Cardiac muscle cell (in vitro differentiated cells and primary cell): ENCODE measurements around the gene EHBP1L1. TPM values are rescaled to one million over a fixed set of nuclear protein-coding genes. Genes with fewer than 3 reads are reported as not detected.

Experiments
- DNase-seq, 2 donors: peaks; one replicate each; pipeline versions ENCODE4 v3.0.0 to v3.0.0-alpha.2; 2010 to 2017; ENCODE audit warnings: low read depth in 1 of 2, low spot score in 1 of 2
- H3K27ac ChIP-seq: fragments of 200-600 bp; sonication (generic); 2 replicates; pipeline ENCODE4 v1.5.1; 2016
- H3K27me3 ChIP-seq: fragments of 200-600 bp; sonication (generic); 2 replicates; pipeline ENCODE4 v1.6.0; 2016; ENCODE audit warnings: control low read depth
- H3K36me3 ChIP-seq: fragments of 200-600 bp; sonication (generic); 2 replicates; pipeline ENCODE4 v1.5.1; 2016; ENCODE audit warnings: control low read depth
- H3K4me1 ChIP-seq: fragments of 200-600 bp; sonication (generic); 2 replicates; pipeline ENCODE4 v1.8.1; 2017; ENCODE audit warnings: low read depth, mild to moderate bottlenecking, mixed run types
- H3K4me3 ChIP-seq: fragments of 200-600 bp; sonication (generic); 2 replicates; pipeline ENCODE4 v1.5.1; 2016; ENCODE audit warnings: mild to moderate bottlenecking
- H3K9me3 ChIP-seq: fragments of 200-600 bp; sonication (generic); 2 replicates; pipeline ENCODE4 v1.5.1; 2017; ENCODE audit warnings: low read depth, mild to moderate bottlenecking, control low read depth
- polyA plus RNA-seq: library from polyadenylated mRNA; unstranded; fragments of >200 nt; fragmentation: Nextera tagmentation; extraction: Ambion mirVana; gene quantifications from 2 replicates; pipeline ENCODE4 v1.2.1, GENCODE V29; 2016
- total RNA-seq: library from RNA; depleted of rRNA; stranded (reverse); fragments of >200 nt; gene quantifications from 2 replicates; pipeline ENCODE4 v1.2.3, GENCODE V29; 2016
- TF ChIP-seq, protein P1 (sequence below): IDR thresholded peaks from 2 replicates; pipeline ENCODE4 v1.5.1; 2012; ENCODE audit warnings: low read depth, mild to moderate bottlenecking, low read length

The EHBP1L1 gene
- total and polyA plus RNA-seq, 2 experiments from 2014 or later, result 14.2 to 50.5 TPM

GRCh38 chr11:65572356-65573051 lies 3.3 kb upstream of the EHBP1L1 start, which contains the start of gene FAM89B:
FAM89B (plus strand) TSS chr11:65572538; CDS start chr11:65572670, 132 bp downstream.
- peak within 1 kb of the TSS; percentile 49 for H3K4me3 ChIP-seq

GRCh38 chr11:65573391-65574079 lies 2.3 kb upstream of the EHBP1L1 start:
- no peaks in the 10 kb centered on the region for H3K36me3 ChIP-seq
- peaks cover 5% of the 10 kb centered on the region for H3K27me3 ChIP-seq
- no peak for DNase-seq
- peaks cover 31% of the 10 kb centered on the region for H3K4me1 ChIP-seq
- H3K4me3 ChIP-seq, result peak overlapping the region; percentile 49
- TF ChIP-seq, protein P1, sequence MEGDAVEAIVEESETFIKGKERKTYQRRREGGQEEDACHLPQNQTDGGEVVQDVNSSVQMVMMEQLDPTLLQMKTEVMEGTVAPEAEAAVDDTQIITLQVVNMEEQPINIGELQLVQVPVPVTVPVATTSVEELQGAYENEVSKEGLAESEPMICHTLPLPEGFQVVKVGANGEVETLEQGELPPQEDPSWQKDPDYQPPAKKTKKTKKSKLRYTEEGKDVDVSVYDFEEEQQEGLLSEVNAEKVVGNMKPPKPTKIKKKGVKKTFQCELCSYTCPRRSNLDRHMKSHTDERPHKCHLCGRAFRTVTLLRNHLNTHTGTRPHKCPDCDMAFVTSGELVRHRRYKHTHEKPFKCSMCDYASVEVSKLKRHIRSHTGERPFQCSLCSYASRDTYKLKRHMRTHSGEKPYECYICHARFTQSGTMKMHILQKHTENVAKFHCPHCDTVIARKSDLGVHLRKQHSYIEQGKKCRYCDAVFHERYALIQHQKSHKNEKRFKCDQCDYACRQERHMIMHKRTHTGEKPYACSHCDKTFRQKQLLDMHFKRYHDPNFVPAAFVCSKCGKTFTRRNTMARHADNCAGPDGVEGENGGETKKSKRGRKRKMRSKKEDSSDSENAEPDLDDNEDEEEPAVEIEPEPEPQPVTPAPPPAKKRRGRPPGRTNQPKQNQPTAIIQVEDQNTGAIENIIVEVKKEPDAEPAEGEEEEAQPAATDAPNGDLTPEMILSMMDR, result no peak
- H3K9me3 ChIP-seq, result no peaks in the 10 kb centered on the region
- H3K27ac ChIP-seq, result no peak overlapping the region

More at GRCh38 chr11:65572356-65573051, 3.3 kb upstream of the EHBP1L1 start, which contains the start of gene FAM89B:
- H3K4me1 ChIP-seq, result peaks cover 32% of the 10 kb centered on the region
- TF ChIP-seq, protein P1, result no peak
- H3K36me3 ChIP-seq, result no peaks in the 10 kb centered on the region
- DNase-seq, result peak; percentile 88 to 89
- peak within 1 kb of the TSS; percentile 40 for H3K27ac ChIP-seq
- H3K27me3 ChIP-seq, result peaks cover 5% of the 10 kb centered on the region
- H3K9me3 ChIP-seq, result no peaks in the 10 kb centered on the region

DNA sequence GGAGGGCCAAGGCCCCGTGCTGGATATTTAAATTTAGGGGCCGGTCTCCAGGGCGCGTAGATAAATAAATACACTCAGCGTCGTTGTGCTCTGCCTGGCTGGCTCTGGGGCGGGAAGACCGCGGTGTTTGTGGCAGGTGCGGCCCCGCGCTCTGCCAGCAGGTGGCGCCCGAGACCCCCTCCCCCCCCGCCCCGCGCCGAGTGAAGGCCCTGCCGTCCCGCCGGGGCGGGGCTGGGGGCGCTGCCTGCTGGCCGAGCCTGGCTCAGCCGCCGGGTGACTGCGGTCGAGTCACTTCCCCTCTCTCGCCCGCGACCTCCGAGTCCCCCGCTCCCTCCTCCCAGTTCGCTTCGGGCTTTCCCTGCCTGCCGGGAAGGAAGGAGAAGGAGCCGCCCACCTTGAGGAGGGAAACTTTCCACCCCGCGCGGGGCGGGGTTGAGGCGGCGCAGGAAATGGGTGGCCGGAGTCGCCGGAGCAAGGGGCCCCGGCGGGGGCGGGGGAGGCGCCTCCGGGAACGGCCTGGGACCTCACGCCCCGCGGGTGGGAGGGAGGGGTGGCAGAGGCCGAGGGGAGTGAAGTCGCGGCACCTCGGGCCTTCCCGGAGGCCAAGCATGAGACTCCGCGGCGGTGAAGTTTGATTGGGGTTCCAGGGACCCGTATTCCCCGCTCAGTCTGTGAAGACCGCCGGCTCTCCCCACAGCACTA lies 1.6 kb upstream of the EHBP1L1 start:
- Histone ChIP-seq H3K27ac (no peak overlapping the region), H3K27me3 (peaks cover 5% of the 10 kb centered on the region), H3K4me1 (peaks cover 24% of the 10 kb centered on the region), H3K9me3 (no peaks in the 10 kb centered on the region), H3K36me3 (no peaks in the 10 kb centered on the region), H3K4me3 (peak overlapping the region; percentile 8)
- DNase-seq, result peak; percentile 81 to 98
- TF ChIP-seq, protein P1, result peak; percentile 60

- Histone ChIP-seq H3K27ac (no peak overlapping the region), H3K4me3 (peak overlapping the region; percentile 45), H3K9me3 (no peaks in the 10 kb centered on the region), H3K27me3 (peaks cover 5% of the 10 kb centered on the region), H3K36me3 (no peaks in the 10 kb centered on the region), H3K4me1 (peaks cover 23% of the 10 kb centered on the region)
- no peak for DNase-seq
- TF ChIP-seq, protein P1, result no peak
Measured at GRCh38 chr11:65574811-65575567, 864 bp upstream of the EHBP1L1 start.
